ENCODE results near the gene H2BK1. TPM values are rescaled to one million over a fixed set of nuclear protein-coding genes. Genes with fewer than 3 reads are reported as not detected.
A peak's percentile ranks its signal among the peaks of the same experiment; 100 is the strongest.

The H2BK1 gene
- total RNA-seq, 2 experiments from 2014 or later: 0.76 TPM; not detected in 1

- Mint-ChIP-seq H3K9me3 (ENCODE audit: insufficient read depth) (no peaks in the 10 kb centered on the region), H3K27me3 (ENCODE audit: low read depth) (peaks cover 32% of the 10 kb centered on the region), H3K4me3 (peak overlapping the region; percentile 65), H3K27ac (peak overlapping the region; percentile 86), H3K4me1 (ENCODE audit: low read depth) (peaks cover 39% of the 10 kb centered on the region), H3K36me3 (ENCODE audit: low read depth) (peaks cover 2% of the 10 kb centered on the region)
- CTCF ChIA-PET: interaction anchor here (0.6 to 4.8 kb wide), 44 partner anchors 8 to 503 kb away, joined by 3 to 59 read pairs (median 4); partner anchors contain the start of genes ABCB8, ABCF2, CHPF2 and GBX1
- POLR2A ChIA-PET: interaction anchor here (0.5 to 2.8 kb wide), 4 partner anchors 11 to 30 kb away, joined by 4 to 21 read pairs (median 8); partner anchors contain the start of genes ABCF2 and CHPF2
- DNase-seq (peak; percentile 81), ATAC-seq (peak; percentile 23)
Measured at GRCh38 chr7:151244196-151244840, 34.0 kb upstream of the H2BK1 start.

- Mint-ChIP-seq H3K27ac (peak overlapping the region; percentile 86), H3K4me1 (ENCODE audit: low read depth) (peaks cover 37% of the 10 kb centered on the region), H3K36me3 (ENCODE audit: low read depth) (peaks cover 4% of the 10 kb centered on the region), H3K4me3 (peak overlapping the region; percentile 65), H3K27me3 (ENCODE audit: low read depth) (peaks cover 30% of the 10 kb centered on the region), H3K9me3 (ENCODE audit: insufficient read depth) (no peaks in the 10 kb centered on the region)
- ATAC-seq (peak; percentile 35), DNase-seq (peak; percentile 64)
- ChIA-PET POLR2A (interaction anchor here (0.8 to 2.8 kb wide), 3 partner anchors 10 to 19 kb away, joined by 5 to 21 read pairs (median 11); partner anchors contain the start of genes ABCF2 and CHPF2), CTCF (interaction anchor here (0.6 to 4.8 kb wide), 46 partner anchors 7 to 504 kb away, joined by 3 to 59 read pairs (median 4); partner anchors contain the start of genes ABCB8, ABCF2, CHPF2 and GBX1)
Measured at GRCh38 chr7:151243408-151244195, 33.3 kb upstream of the H2BK1 start.

GRCh38 chr7:151243045-151243349 is 32.7 kb upstream of the H2BK1 start:
- CTCF ChIA-PET: interaction anchor here (1.0 to 4.8 kb wide), 13 partner anchors 9 to 214 kb away, joined by 3 to 59 read pairs (median 10); partner anchors contain the start of genes ABCB8, ABCF2, CHPF2 and GBX1
- Mint-ChIP-seq H3K4me1 (ENCODE audit: low read depth) (peaks cover 34% of the 10 kb centered on the region), H3K9me3 (ENCODE audit: insufficient read depth) (no peaks in the 10 kb centered on the region), H3K27me3 (ENCODE audit: low read depth) (peaks cover 26% of the 10 kb centered on the region), H3K27ac (peak overlapping the region; percentile 86), H3K36me3 (ENCODE audit: low read depth) (peaks cover 4% of the 10 kb centered on the region), H3K4me3 (peak overlapping the region; percentile 65)
- ATAC-seq (no peak), DNase-seq (no peak)
- POLR2A ChIA-PET: interaction anchor here (2.0 to 2.8 kb wide), 2 partner anchors 9 to 16 kb away, joined by 11 to 21 read pairs; partner anchors contain the start of genes ABCF2 and CHPF2

GRCh38 chr7:151242159-151243044 is 32.1 kb upstream of the H2BK1 start:
- CTCF ChIA-PET: interaction anchor here (1.0 to 4.8 kb wide), 9 partner anchors 9 to 214 kb away, joined by 3 to 59 read pairs (median 12); partner anchors contain the start of genes ABCB8, ABCF2, CHPF2 and GBX1

GRCh38 chr7:151241755-151242096 is 31.4 kb upstream of the H2BK1 start:
- H3K27me3 Mint-ChIP-seq (ENCODE audit: low read depth): peaks cover 13% of the 10 kb centered on the region
- no peak for DNase-seq
- ChIA-PET POLR2A (interaction anchor here (2.8 kb wide), 1 partner anchor 8 kb away, joined by 21 read pairs; the partner anchor contains the start of gene CHPF2), CTCF (interaction anchor here (3.8 to 4.8 kb wide), 3 partner anchors 8 to 73 kb away, joined by 18 to 59 read pairs (median 55); partner anchors contain the start of genes ABCF2, CHPF2 and GBX1)
- no peak for ATAC-seq
- H3K4me1 Mint-ChIP-seq (ENCODE audit: low read depth): peaks cover 30% of the 10 kb centered on the region
- H3K36me3 Mint-ChIP-seq (ENCODE audit: low read depth): peaks cover 10% of the 10 kb centered on the region
- no peaks in the 10 kb centered on the region for H3K9me3 Mint-ChIP-seq (ENCODE audit: insufficient read depth)
- H3K4me3 Mint-ChIP-seq: no peak overlapping the region
- H3K27ac Mint-ChIP-seq: peak overlapping the region; percentile 29

More at GRCh38 chr7:151242159-151243044, 32.1 kb upstream of the H2BK1 start:
- Mint-ChIP-seq H3K36me3 (ENCODE audit: low read depth) (peaks cover 4% of the 10 kb centered on the region), H3K9me3 (ENCODE audit: insufficient read depth) (no peaks in the 10 kb centered on the region), H3K4me3 (no peak overlapping the region), H3K4me1 (ENCODE audit: low read depth) (peaks cover 30% of the 10 kb centered on the region), H3K27ac (no peak overlapping the region), H3K27me3 (ENCODE audit: low read depth) (peaks cover 20% of the 10 kb centered on the region)
- ATAC-seq (no peak), DNase-seq (no peak)
- POLR2A ChIA-PET: interaction anchor here (2.0 to 2.8 kb wide), 2 partner anchors 9 to 15 kb away, joined by 11 to 21 read pairs; partner anchors contain the start of genes ABCF2 and CHPF2

GRCh38 chr7:151240942-151241754 is 30.9 kb upstream of the H2BK1 start:
- H3K4me1 Mint-ChIP-seq (ENCODE audit: low read depth): peaks cover 26% of the 10 kb centered on the region
- H3K4me3 Mint-ChIP-seq: no peak overlapping the region
- peak overlapping the region; percentile 29 for H3K27ac Mint-ChIP-seq
- H3K9me3 Mint-ChIP-seq (ENCODE audit: insufficient read depth): no peaks in the 10 kb centered on the region
- POLR2A ChIA-PET: no interaction called here
- peaks cover 16% of the 10 kb centered on the region for H3K36me3 Mint-ChIP-seq (ENCODE audit: low read depth)
- CTCF ChIA-PET: interaction anchor here (3.8 to 4.0 kb wide), 2 partner anchors 15 to 72 kb away, joined by 18 to 59 read pairs; partner anchors contain the start of genes ABCF2 and GBX1
- peaks cover 7% of the 10 kb centered on the region for H3K27me3 Mint-ChIP-seq (ENCODE audit: low read depth)
- DNase-seq (no peak), ATAC-seq (no peak)

- CTCF ChIA-PET: no interaction called here
- POLR2A ChIA-PET: no interaction called here
- H3K9me3 Mint-ChIP-seq (ENCODE audit: insufficient read depth): no peaks in the 10 kb centered on the region
- peak overlapping the region; percentile 33 for H3K27ac Mint-ChIP-seq
- no peak for DNase-seq
- H3K4me1 Mint-ChIP-seq (ENCODE audit: low read depth): peaks cover 23% of the 10 kb centered on the region
- peaks cover 16% of the 10 kb centered on the region for H3K36me3 Mint-ChIP-seq (ENCODE audit: low read depth)
- no peak overlapping the region for H3K4me3 Mint-ChIP-seq
- no peak for ATAC-seq
- peaks cover 5% of the 10 kb centered on the region for H3K27me3 Mint-ChIP-seq (ENCODE audit: low read depth)
Measured at GRCh38 chr7:151240536-151240935, 30.2 kb upstream of the H2BK1 start.

- H3K9me3 Mint-ChIP-seq (ENCODE audit: insufficient read depth): no peaks in the 10 kb centered on the region
- POLR2A ChIA-PET: no interaction called here
- no peak overlapping the region for H3K4me3 Mint-ChIP-seq
- no peak overlapping the region for H3K27ac Mint-ChIP-seq
- peaks cover 22% of the 10 kb centered on the region for H3K36me3 Mint-ChIP-seq (ENCODE audit: low read depth)
- peaks cover 4% of the 10 kb centered on the region for H3K27me3 Mint-ChIP-seq (ENCODE audit: low read depth)
- ATAC-seq (no peak), DNase-seq (no peak)
- CTCF ChIA-PET: no interaction called here
- peaks cover 24% of the 10 kb centered on the region for H3K4me1 Mint-ChIP-seq (ENCODE audit: low read depth)
Measured at GRCh38 chr7:151239837-151240459, 29.7 kb upstream of the H2BK1 start.

- peaks cover 23% of the 10 kb centered on the region for H3K4me1 Mint-ChIP-seq (ENCODE audit: low read depth)
Measured at GRCh38 chr7:151238924-151239836, 28.9 kb upstream of the H2BK1 start.

More at GRCh38 chr7:151238924-151239836, 28.9 kb upstream of the H2BK1 start:
- H3K27me3 Mint-ChIP-seq (ENCODE audit: low read depth): no peaks in the 10 kb centered on the region
- ChIA-PET POLR2A (interaction anchor here (0.6 kb wide), 1 partner anchor 250 kb away, joined by 3 read pairs; no protein-coding TSS in a partner anchor), CTCF (no interaction called here)
- H3K9me3 Mint-ChIP-seq (ENCODE audit: insufficient read depth): no peaks in the 10 kb centered on the region
- H3K27ac Mint-ChIP-seq: no peak overlapping the region
- no peak overlapping the region for H3K4me3 Mint-ChIP-seq
- ATAC-seq (no peak), DNase-seq (no peak)
- H3K36me3 Mint-ChIP-seq (ENCODE audit: low read depth): peaks cover 25% of the 10 kb centered on the region
